HUES6 (cell line): ENCODE measurements around the gene SDR42E2.

Experiments
- H3K27ac ChIP-seq: 2 replicates; pipeline ENCODE4 v1.7.0; 2013; ENCODE audit warnings: low read depth, mild to moderate bottlenecking, low read length, inconsistent platforms
- H3K27me3 ChIP-seq: 2 replicates; pipeline ENCODE4 v1.6.1; 2013; ENCODE audit warnings: low read length; ENCODE audit not compliant: control insufficient read depth, insufficient read depth
- H3K36me3 ChIP-seq: 2 replicates; pipeline ENCODE4 v1.6.1; 2013; ENCODE audit warnings: low read length; ENCODE audit not compliant: control insufficient read depth, insufficient read depth
- H3K4me1 ChIP-seq: 2 replicates; pipeline ENCODE4 v1.6.1; 2013; ENCODE audit warnings: low read length; ENCODE audit not compliant: control insufficient read depth, insufficient read depth
- H3K4me3 ChIP-seq: 2 replicates; pipeline ENCODE4 v1.5.1; 2013; ENCODE audit warnings: low read depth, low read length
- H3K9ac ChIP-seq: one replicate; pipeline ENCODE4 v1.6.1; 2013; ENCODE audit warnings: mild to moderate bottlenecking, low read length
- H3K9me3 ChIP-seq: 2 replicates; pipeline ENCODE4 v1.6.1; 2013; ENCODE audit warnings: low read depth, low read length; ENCODE audit not compliant: control insufficient read depth, insufficient read depth

Gene SDR42E2

DNA sequence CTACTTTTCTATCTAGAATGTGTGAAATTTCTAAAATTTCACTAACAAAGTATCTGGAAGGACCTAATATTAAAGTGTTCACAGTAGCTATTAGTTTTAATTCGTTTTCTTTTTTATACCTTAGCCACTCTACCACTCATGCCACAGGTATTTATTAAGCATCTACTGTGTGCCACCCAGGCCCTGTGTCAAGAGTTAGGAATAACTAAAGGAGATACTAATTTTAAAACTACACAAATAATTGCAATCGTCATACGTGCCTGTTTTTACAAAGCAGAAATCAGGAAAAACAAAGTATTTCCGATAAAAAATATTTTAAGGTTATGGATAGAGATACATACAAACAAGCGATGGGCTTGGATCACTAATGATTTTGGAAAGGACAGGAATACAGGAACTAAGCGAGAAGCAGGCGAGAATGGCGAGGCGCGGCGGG, 43.3 kb downstream of the SDR42E2 start:
- Histone ChIP-seq H3K36me3 (no peaks in the 10 kb centered on the region), H3K9me3 (peaks cover 1% of the 10 kb centered on the region; the same call in 1 of the 2 replicates), H3K9ac (no peak overlapping the region), H3K27me3 (no peaks in the 10 kb centered on the region), H3K27ac (no peak overlapping the region), H3K4me1 (peaks cover 14% of the 10 kb centered on the region; the same call in 1 of the 2 replicates), H3K4me3 (peak overlapping the region; percentile 91)

DNA sequence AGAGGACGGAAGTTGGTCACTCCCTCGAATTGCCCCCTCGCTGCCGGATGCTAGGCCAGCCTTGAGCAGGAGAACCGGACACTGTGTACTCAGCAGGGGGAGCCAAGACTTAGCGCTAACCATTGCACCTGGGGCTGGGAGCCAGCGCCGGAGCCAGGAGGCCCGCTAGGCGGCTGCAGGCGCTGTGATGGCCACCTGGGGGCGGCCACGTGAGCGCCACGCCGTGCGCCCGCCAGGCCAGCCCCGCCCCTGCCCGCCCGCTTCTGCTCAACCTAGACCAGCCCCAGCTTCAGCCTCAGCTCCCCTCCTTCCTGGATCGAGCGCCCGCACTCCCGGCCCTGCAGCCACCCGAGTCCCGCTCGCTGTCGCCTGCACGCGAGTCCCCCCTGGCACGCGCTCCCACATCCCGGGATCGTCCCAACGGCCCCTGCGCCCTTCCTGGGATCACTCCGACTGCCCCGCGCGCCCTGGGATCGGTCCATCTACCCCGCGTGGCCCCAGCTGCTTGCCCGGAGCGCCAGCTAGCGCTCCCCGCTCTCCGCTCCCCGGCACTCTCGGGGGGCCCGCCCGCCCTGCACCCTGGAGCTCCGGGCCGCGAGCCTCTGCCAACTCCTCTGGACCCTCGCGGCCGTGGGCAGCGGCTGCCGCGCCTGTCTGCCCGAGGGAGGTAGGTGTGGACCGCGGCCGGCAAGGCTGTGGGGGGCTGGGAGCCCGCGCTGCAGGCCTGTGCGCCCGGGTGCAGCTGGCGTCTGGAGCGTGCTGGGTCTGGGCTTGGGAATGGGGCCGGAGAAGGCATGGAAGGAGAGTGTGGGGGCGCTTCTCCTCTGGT, 43.9 kb downstream of the SDR42E2 start, which contains the start of gene EEF2K:
EEF2K (plus strand) TSS at position 266 of the 829 bp plus-strand sequence. CDS start 19,452 bp downstream, outside the sequence.
- Histone ChIP-seq H3K4me1 (peaks cover 14% of the 10 kb centered on the region; the same call in 1 of the 2 replicates), H3K9ac (peak within 1 kb of the TSS; percentile 86), H3K27me3 (no peaks in the 10 kb centered on the region), H3K4me3 (peak within 1 kb of the TSS; percentile 91), H3K36me3 (no peaks in the 10 kb centered on the region), H3K27ac (no peak within 1 kb of the TSS), H3K9me3 (peaks cover 5% of the 10 kb centered on the region; the same call in 1 of the 2 replicates)

DNA sequence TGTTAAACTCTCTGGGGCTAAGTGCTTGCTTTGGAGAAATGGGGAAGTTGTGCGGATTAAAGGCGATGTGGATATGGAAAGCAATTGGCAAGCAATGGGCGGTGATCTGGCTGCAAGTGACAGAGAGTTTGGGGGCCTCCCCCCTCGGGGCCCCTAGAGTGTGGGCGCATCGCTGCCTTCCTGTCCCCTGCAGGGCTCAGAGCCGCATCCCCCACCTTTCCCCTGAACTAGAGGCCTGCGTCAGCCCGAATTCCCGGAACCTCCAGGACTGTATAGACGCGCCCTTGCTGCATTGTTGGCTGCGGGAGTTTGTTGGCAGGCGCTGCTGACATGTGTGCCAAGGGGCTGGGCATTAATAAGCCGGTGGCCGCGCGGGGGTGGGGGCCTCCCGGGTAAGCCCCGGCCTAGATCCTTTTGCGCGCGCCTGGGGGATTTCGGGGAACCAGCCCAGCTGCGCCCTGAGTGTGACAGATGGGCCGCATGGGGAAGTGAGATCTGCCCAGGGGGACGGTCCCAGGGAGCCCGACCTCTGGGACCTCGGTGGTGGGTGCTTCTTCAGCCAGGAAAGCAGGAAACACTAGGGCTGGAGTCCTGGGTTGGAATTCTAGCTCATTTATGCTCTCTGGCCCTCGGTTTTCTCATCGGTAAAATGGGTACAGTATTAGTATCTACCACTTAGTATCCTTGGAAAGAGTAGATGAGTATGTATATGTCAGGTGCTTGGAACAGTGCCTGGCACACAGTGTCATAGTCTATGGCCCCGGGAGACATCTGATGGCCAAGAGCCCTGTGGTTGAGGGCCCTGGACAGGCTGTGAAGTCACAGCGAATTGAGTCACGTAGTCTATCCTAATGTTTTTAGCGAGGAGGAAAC, 44.8 kb downstream of the SDR42E2 start:
- Histone ChIP-seq H3K9ac (peak overlapping the region; percentile 86), H3K36me3 (no peaks in the 10 kb centered on the region), H3K9me3 (peaks cover 5% of the 10 kb centered on the region; the same call in 1 of the 2 replicates), H3K4me3 (peak overlapping the region; percentile 91), H3K27me3 (no peaks in the 10 kb centered on the region), H3K27ac (no peak overlapping the region), H3K4me1 (peaks cover 14% of the 10 kb centered on the region; the same call in 1 of the 2 replicates)

DNA sequence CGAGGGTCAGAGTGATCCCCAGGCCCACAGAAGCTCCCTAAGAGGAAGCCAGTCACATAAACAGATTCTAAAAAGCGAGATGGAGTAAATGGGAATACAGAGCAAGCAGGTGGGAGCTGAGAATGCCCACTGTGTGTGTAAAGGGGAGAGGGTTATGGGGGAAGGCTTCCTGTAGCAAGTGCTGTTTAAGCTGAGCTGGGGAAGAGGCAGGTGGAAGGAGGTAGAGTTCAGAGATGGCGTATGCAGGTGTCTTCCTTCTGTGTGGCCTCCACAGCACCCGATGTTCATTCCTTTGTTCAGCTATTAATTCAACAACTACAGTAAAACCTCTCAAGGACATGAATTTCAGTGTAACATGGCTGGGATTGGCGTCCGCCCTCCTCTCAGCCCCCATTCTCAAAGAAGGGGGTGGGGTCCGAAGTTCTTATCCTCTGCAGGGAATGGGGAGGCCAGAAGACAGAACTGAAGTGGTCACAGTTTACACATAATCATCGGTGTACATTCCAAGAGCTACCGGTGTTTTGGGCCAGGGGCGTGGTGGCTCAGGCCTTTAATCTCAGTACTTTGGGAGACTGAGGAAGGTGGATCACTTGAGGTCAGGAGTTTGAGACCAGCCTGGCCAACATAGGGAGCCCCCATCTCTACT, 45.5 kb downstream of the SDR42E2 start:
- no peaks in the 10 kb centered on the region for H3K36me3 ChIP-seq
- peaks cover 5% of the 10 kb centered on the region; the same call in 1 of the 2 replicates for H3K9me3 ChIP-seq
- H3K27ac ChIP-seq: no peak overlapping the region
- no peaks in the 10 kb centered on the region for H3K27me3 ChIP-seq
- no peak overlapping the region for H3K9ac ChIP-seq
- H3K4me3 ChIP-seq: peak overlapping the region; percentile 91
- peaks cover 14% of the 10 kb centered on the region; the same call in 1 of the 2 replicates for H3K4me1 ChIP-seq

DNA sequence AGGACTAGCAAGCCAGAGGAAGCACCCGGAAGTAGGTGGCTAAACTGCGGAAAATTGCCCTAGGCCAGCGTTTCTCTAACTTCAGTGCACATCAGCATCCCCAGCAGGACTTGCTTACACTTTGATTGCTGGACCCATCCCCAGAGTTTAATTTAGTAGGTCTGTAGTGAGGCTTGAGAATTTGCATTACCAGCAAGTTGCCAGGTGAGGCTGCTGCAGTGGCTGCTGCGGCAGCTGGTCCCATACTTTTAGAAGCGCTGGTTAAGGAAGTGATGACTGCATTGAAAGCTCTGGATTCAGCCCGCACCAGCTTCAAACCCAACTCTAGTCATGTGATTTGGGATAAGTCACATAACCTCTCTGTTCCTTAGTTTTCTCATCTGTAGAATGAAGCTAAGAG, 48.0 kb downstream of the SDR42E2 start:
- Histone ChIP-seq H3K4me1 (peaks cover 14% of the 10 kb centered on the region; the same call in 1 of the 2 replicates), H3K4me3 (no peak overlapping the region), H3K9me3 (peaks cover 5% of the 10 kb centered on the region; the same call in 1 of the 2 replicates), H3K36me3 (no peaks in the 10 kb centered on the region), H3K27me3 (no peaks in the 10 kb centered on the region), H3K9ac (no peak overlapping the region), H3K27ac (no peak overlapping the region)

DNA sequence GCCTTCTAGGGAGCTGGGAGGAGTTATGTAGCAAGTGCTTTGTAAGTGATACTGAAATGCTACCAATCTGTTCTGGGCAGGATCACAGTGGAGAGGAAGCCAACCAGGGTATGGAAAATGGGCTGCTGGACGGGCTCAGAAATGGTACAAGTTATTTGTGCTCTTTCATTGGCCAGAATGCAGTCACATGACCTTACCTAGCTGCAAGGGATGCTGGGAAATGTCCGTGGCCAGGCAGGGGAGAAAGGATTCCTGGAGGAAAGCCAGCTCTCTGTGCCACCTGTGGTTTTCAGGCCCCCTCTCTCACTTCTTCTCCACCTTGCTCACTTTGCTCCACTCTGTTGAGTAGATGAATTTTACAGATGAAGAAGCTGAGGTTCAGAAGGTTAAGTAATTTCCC, 48.5 kb downstream of the SDR42E2 start:
- Histone ChIP-seq H3K36me3 (no peaks in the 10 kb centered on the region), H3K9ac (no peak overlapping the region)

DNA sequence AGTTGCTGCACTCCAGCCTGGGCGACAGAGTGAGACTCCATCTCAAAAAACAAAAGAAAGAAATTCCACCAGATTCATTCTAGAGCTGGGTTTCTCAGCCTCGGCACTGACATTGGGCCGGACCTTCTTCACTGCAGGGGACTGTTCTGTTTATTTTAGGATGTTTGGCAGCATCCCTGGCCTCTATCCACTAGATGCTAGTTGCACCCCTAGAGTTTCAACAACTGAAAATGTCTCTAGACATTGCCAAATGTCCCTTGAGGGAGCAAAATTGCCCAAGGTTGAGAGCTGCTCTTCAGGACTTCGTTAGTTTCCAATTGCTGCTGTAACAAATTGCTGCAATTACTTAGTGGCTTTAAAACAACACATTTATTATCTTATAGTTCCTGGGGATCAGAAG, 50.9 kb downstream of the SDR42E2 start:
- H3K4me3 ChIP-seq: no peak overlapping the region
- no peaks in the 10 kb centered on the region for H3K27me3 ChIP-seq
- H3K27ac ChIP-seq: no peak overlapping the region
- H3K36me3 ChIP-seq: no peaks in the 10 kb centered on the region
- peaks cover 5% of the 10 kb centered on the region; the same call in 1 of the 2 replicates for H3K9me3 ChIP-seq
- no peak overlapping the region for H3K9ac ChIP-seq
- H3K4me1 ChIP-seq: no peaks in the 10 kb centered on the region

More for the DNA sequence above, 48.5 kb downstream of the SDR42E2 start:
- Histone ChIP-seq H3K4me1 (peaks cover 10% of the 10 kb centered on the region; the same call in 1 of the 2 replicates), H3K4me3 (no peak overlapping the region), H3K27ac (no peak overlapping the region), H3K27me3 (no peaks in the 10 kb centered on the region), H3K9me3 (peaks cover 5% of the 10 kb centered on the region; the same call in 1 of the 2 replicates)

DNA sequence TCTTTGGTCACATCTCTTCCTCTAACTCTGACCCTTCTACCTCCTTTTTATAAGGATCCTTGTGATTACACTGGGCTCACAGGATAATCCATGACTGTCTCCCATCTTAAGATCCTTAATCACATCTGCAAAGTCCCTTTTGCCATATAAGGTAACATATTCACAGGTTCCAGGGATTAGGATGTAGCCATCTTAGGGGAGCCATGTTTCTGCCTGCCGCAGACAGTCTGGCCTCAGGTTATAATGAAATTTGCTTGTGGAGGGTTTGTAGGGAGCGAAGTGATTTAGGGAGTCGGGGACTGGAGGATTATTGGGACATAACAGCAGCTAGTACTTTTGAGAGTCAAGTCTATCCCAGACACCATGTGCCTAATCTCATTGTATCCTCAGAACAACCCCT, 51.5 kb downstream of the SDR42E2 start:
- H3K27me3 ChIP-seq: no peaks in the 10 kb centered on the region
- H3K9me3 ChIP-seq: peaks cover 5% of the 10 kb centered on the region; the same call in 1 of the 2 replicates
- H3K4me3 ChIP-seq: no peak overlapping the region
- no peaks in the 10 kb centered on the region for H3K36me3 ChIP-seq
- H3K4me1 ChIP-seq: no peaks in the 10 kb centered on the region
- H3K9ac ChIP-seq: no peak overlapping the region
- no peak overlapping the region for H3K27ac ChIP-seq

DNA sequence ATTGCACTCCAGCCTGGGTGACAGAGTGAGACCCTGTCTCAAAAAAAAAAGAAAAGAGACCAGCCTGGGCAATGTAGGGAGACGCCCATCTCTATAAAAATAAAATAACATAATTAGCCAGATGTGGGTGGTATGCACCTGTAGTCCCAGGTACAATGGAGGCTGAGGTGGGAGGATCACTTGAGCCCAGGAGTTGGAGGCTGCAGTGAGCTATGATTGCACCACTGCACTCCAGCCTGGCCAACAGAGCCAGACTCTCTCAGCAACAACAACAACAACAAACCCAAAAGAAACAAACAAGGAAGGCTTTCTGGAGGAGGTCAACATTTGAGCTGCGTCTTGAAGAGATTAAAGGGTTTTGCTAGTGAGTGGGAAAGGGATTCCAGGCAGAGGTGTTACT, 52.1 kb downstream of the SDR42E2 start:
- H3K4me3 ChIP-seq: no peak overlapping the region
- no peaks in the 10 kb centered on the region for H3K27me3 ChIP-seq
- H3K27ac ChIP-seq: no peak overlapping the region
- H3K4me1 ChIP-seq: no peaks in the 10 kb centered on the region
- no peak overlapping the region for H3K9ac ChIP-seq
- H3K9me3 ChIP-seq: peaks cover 5% of the 10 kb centered on the region; the same call in 1 of the 2 replicates
- H3K36me3 ChIP-seq: no peaks in the 10 kb centered on the region

DNA sequence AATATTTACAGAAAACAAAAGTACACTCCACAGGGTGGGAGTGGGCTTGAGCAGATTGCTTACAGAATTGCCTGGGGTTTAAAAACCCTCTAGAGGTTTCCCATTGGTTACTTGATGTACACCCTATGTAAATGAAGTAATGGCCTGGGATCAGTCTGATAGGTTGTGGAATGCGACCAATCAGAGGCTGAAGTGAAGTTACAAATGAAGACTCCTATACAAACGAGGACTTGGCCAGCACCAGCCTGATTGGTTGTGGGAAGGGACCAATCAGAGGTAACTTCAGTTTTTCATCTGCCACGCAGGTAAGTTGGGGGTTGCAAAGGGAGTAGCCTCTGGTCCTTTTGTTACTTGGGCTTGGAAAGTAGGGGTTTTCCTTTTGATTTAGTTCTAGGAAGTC, 52.6 kb downstream of the SDR42E2 start:
- H3K4me1 ChIP-seq: no peaks in the 10 kb centered on the region
- H3K27me3 ChIP-seq: no peaks in the 10 kb centered on the region
- H3K4me3 ChIP-seq: no peak overlapping the region
- no peaks in the 10 kb centered on the region for H3K36me3 ChIP-seq
- H3K9ac ChIP-seq: no peak overlapping the region
- no peak overlapping the region for H3K27ac ChIP-seq
- H3K9me3 ChIP-seq: peaks cover 5% of the 10 kb centered on the region; the same call in 1 of the 2 replicates
